ENCODE data around the gene ITGA6.

Gene ITGA6

GRCh38 chr2:172403881-172404468 lies 23.4 kb upstream of the ITGA6 start:
- TF ChIP-seq CTCF (conservative IDR thresholded peaks at IDR 0.05; ENCODE audit: low read depth, low read length): no peak
- H4K20me1 ChIP-seq (ENCODE audit: insufficient read depth): no peaks in the 10 kb centered on the region
- H3K4me2 ChIP-seq: no peak overlapping the region
- no peak overlapping the region for H3K27ac ChIP-seq
- H3K9ac ChIP-seq: no peak overlapping the region
- H3K79me2 ChIP-seq (ENCODE audit: insufficient read depth, low read depth): no peaks in the 10 kb centered on the region
- no peaks in the 10 kb centered on the region for H3K36me3 ChIP-seq (ENCODE audit: insufficient read depth)
- H3K27me3 ChIP-seq (ENCODE audit: insufficient read depth, low read depth): no peaks in the 10 kb centered on the region
- H3K4me3 ChIP-seq (IDR thresholded peaks at IDR 0.05; ENCODE audit: insufficient read depth, low read depth, low read length): no peak overlapping the region
- no peak overlapping the region for H2AFZ ChIP-seq (ENCODE audit: low read depth)
- H3K4me1 ChIP-seq (ENCODE audit: low read depth, poor library complexity, severe bottlenecking): no peaks in the 10 kb centered on the region

- H3K27ac ChIP-seq: no peak overlapping the region
- no peak overlapping the region for H3K4me2 ChIP-seq
- H3K79me2 ChIP-seq (ENCODE audit: insufficient read depth, low read depth): no peaks in the 10 kb centered on the region
- no peak overlapping the region for H3K4me3 ChIP-seq (IDR thresholded peaks at IDR 0.05; ENCODE audit: insufficient read depth, low read depth, low read length)
- no peaks in the 10 kb centered on the region for H3K4me1 ChIP-seq (ENCODE audit: low read depth, poor library complexity, severe bottlenecking)
- TF ChIP-seq CTCF (conservative IDR thresholded peaks at IDR 0.05; ENCODE audit: low read depth, low read length): no peak
- no peaks in the 10 kb centered on the region for H4K20me1 ChIP-seq (ENCODE audit: insufficient read depth)
- no peaks in the 10 kb centered on the region for H3K36me3 ChIP-seq (ENCODE audit: insufficient read depth)
- no peak overlapping the region for H2AFZ ChIP-seq (ENCODE audit: low read depth)
- no peaks in the 10 kb centered on the region for H3K27me3 ChIP-seq (ENCODE audit: insufficient read depth, low read depth)
- no peak overlapping the region for H3K9ac ChIP-seq
Measured at GRCh38 chr2:172404824-172405223, 22.6 kb upstream of the ITGA6 start.

- no peaks in the 10 kb centered on the region for H4K20me1 ChIP-seq (ENCODE audit: insufficient read depth)
- H3K79me2 ChIP-seq (ENCODE audit: insufficient read depth, low read depth): no peaks in the 10 kb centered on the region
- H3K4me3 ChIP-seq (IDR thresholded peaks at IDR 0.05; ENCODE audit: insufficient read depth, low read depth, low read length): no peak overlapping the region
- no peaks in the 10 kb centered on the region for H3K4me1 ChIP-seq (ENCODE audit: low read depth, poor library complexity, severe bottlenecking)
- no peaks in the 10 kb centered on the region for H3K36me3 ChIP-seq (ENCODE audit: insufficient read depth)
- no peak overlapping the region for H2AFZ ChIP-seq (ENCODE audit: low read depth)
- no peak overlapping the region for H3K27ac ChIP-seq
- no peak overlapping the region for H3K9ac ChIP-seq
- H3K27me3 ChIP-seq (ENCODE audit: insufficient read depth, low read depth): no peaks in the 10 kb centered on the region
- H3K4me2 ChIP-seq: no peak overlapping the region
- no peak for TF ChIP-seq CTCF (conservative IDR thresholded peaks at IDR 0.05; ENCODE audit: low read depth, low read length)
Measured at GRCh38 chr2:172405673-172406072, 21.7 kb upstream of the ITGA6 start.

- no peaks in the 10 kb centered on the region for H3K79me2 ChIP-seq (ENCODE audit: insufficient read depth, low read depth)
- no peaks in the 10 kb centered on the region for H3K36me3 ChIP-seq (ENCODE audit: insufficient read depth)
- no peak for TF ChIP-seq CTCF (conservative IDR thresholded peaks at IDR 0.05; ENCODE audit: low read depth, low read length)
- no peaks in the 10 kb centered on the region for H3K27me3 ChIP-seq (ENCODE audit: insufficient read depth, low read depth)
- no peak overlapping the region for H3K4me2 ChIP-seq
- H3K9ac ChIP-seq: no peak overlapping the region
- H4K20me1 ChIP-seq (ENCODE audit: insufficient read depth): no peaks in the 10 kb centered on the region
- no peak overlapping the region for H2AFZ ChIP-seq (ENCODE audit: low read depth)
- no peaks in the 10 kb centered on the region for H3K4me1 ChIP-seq (ENCODE audit: low read depth, poor library complexity, severe bottlenecking)
- no peak overlapping the region for H3K4me3 ChIP-seq (IDR thresholded peaks at IDR 0.05; ENCODE audit: insufficient read depth, low read depth, low read length)
- H3K27ac ChIP-seq: no peak overlapping the region
Measured at GRCh38 chr2:172408143-172408766, 19.1 kb upstream of the ITGA6 start.
